IMR-90 (cell line): ENCODE results near the gene RHOF. TPM values are rescaled to one million over a fixed set of nuclear protein-coding genes. Genes with fewer than 3 reads are reported as not detected.

ENCODE experiments used
- ATAC-seq: fragments of 200-7000 bp; cut with Tn5 transposase; 2 replicates; pipeline ENCODE4 v1.9.1; 2020; ENCODE audit warnings: low read depth, mild to moderate bottlenecking, moderate library complexity
- BruUV-seq: library from RNA; stranded (reverse); fragments of 400-500 nt; replicated peaks from 2 replicates; lab custom pipeline; 2021; lab: Mats Ljungman, UMichigan
- CTCF ChIA-PET: fragments of 300-600 bp; formaldehyde crosslinking; extraction: SDS; loops from one replicate; lab custom pipeline; 2021; ENCODE audit warnings: antibody characterized with exemption; lab: Yijun Ruan, JAX
- POLR2A ChIA-PET: fragments of 300-600 bp; sonication (Branson Sonifier 250); formaldehyde crosslinking; loops from one replicate; lab custom pipeline; 2022; ENCODE audit warnings: antibody characterized with exemption; ENCODE audit not compliant: unreplicated experiment; lab: Charles Lee
- DNase-seq: peaks from one replicate; pipeline ENCODE4 v3.0.0; 2013
- H2AFZ ChIP-seq: replicated peaks from 2 replicates; pipeline ENCODE3; 2013; ENCODE audit warnings: low read length, mild to moderate bottlenecking; ENCODE audit not compliant: poor library complexity
- H2AK5ac ChIP-seq: 2 replicates; pipeline ENCODE4 v1.6.1; 2013; ENCODE audit warnings: low read depth, low read length, inconsistent platforms
- H2AK9ac ChIP-seq: replicated peaks from 2 replicates; pipeline ENCODE3; 2013; ENCODE audit warnings: mild to moderate bottlenecking, low read depth, low read length, moderate library complexity; ENCODE audit not compliant: poor library complexity
- H2BK120ac ChIP-seq: 2 replicates; pipeline ENCODE4 v1.6.1; 2013; ENCODE audit warnings: low read depth, low read length, inconsistent platforms
- H2BK15ac ChIP-seq: 3 replicates; pipeline ENCODE4 v1.6.1; 2013; ENCODE audit warnings: low read depth, low read length, inconsistent platforms
- H2BK20ac ChIP-seq: 2 replicates; pipeline ENCODE4 v1.6.1; 2013; ENCODE audit warnings: low read depth, mild to moderate bottlenecking, inconsistent platforms, low read length, moderate library complexity
- H2BK5ac ChIP-seq: 2 replicates; pipeline ENCODE4 v1.6.1; 2013; ENCODE audit warnings: mild to moderate bottlenecking, low read depth, low read length, inconsistent platforms; ENCODE audit not compliant: poor library complexity, severe bottlenecking
- H3K14ac ChIP-seq: replicated peaks from 2 replicates; pipeline ENCODE4 v1.6.1; 2013; ENCODE audit warnings: low read depth, low read length, inconsistent platforms
- H3K18ac ChIP-seq: 2 replicates; pipeline ENCODE4 v1.6.1; 2013; ENCODE audit warnings: low read depth, low read length, control low read depth
- H3K23ac ChIP-seq: 2 replicates; pipeline ENCODE4 v1.6.1; 2013; ENCODE audit warnings: low read depth, low read length, inconsistent platforms
- H3K27ac ChIP-seq: 2 replicates; pipeline ENCODE4 v1.5.1; 2013; ENCODE audit warnings: mild to moderate bottlenecking, control low read depth, low read length; ENCODE audit not compliant: insufficient read depth
- H3K27me3 ChIP-seq: 2 replicates; pipeline ENCODE4 v1.6.1; 2013; ENCODE audit warnings: low read length; ENCODE audit not compliant: control insufficient read depth, insufficient read depth
- H3K36me3 ChIP-seq: 2 replicates; pipeline ENCODE4 v1.6.1; 2013; ENCODE audit warnings: low read length, mixed read lengths; ENCODE audit not compliant: control insufficient read depth, insufficient read depth
- H3K4ac ChIP-seq: 2 replicates; pipeline ENCODE4 v1.6.1; 2013; ENCODE audit warnings: low read depth, low read length, inconsistent platforms
- H3K4me1 ChIP-seq: 2 replicates; pipeline ENCODE4 v1.6.1; 2013; ENCODE audit warnings: low read length, mixed read lengths; ENCODE audit not compliant: control insufficient read depth, insufficient read depth
- H3K4me2 ChIP-seq: 2 replicates; pipeline ENCODE4 v1.6.1; 2013; ENCODE audit warnings: low read depth, mild to moderate bottlenecking, control low read depth, low read length, moderate library complexity
- H3K4me3 ChIP-seq: 2 replicates; pipeline ENCODE4 v1.5.1; 2013; ENCODE audit warnings: low read depth, mild to moderate bottlenecking, control low read depth, low read length, moderate library complexity; ENCODE audit not compliant: insufficient read depth
- H3K56ac ChIP-seq: 2 replicates; pipeline ENCODE4 v1.6.1; 2013; ENCODE audit warnings: low read length, inconsistent platforms; ENCODE audit not compliant: insufficient read depth; ENCODE audit errors: extremely low read depth
- H3K79me1 ChIP-seq, 2 experiments: 2 replicates each; pipeline ENCODE4 v1.6.1; 2013; ENCODE audit warnings: low read length in 2 of 2, inconsistent platforms in 1 of 2, low read depth in 1 of 2
- H3K9ac ChIP-seq: 2 replicates; pipeline ENCODE4 v1.6.1; 2013; ENCODE audit warnings: low read depth, low read length, control low read depth
- H3K9me1 ChIP-seq: 2 replicates; pipeline ENCODE4 v1.6.1; 2013; ENCODE audit warnings: low read length, inconsistent platforms; ENCODE audit not compliant: insufficient read depth
- H3K9me3 ChIP-seq: 2 replicates; pipeline ENCODE4 v1.6.1; 2013; ENCODE audit warnings: low read length; ENCODE audit not compliant: control insufficient read depth, insufficient read depth
- H4K20me1 ChIP-seq: 2 replicates; pipeline ENCODE4 v1.6.1; 2013; ENCODE audit warnings: low read length, inconsistent platforms; ENCODE audit not compliant: insufficient read depth
- H4K5ac ChIP-seq: 2 replicates; pipeline ENCODE4 v1.6.1; 2013; ENCODE audit warnings: mild to moderate bottlenecking, low read depth, low read length, control low read depth
- H4K8ac ChIP-seq, 2 experiments: 2 replicates each; pipeline ENCODE4 v1.6.1; 2013; ENCODE audit warnings: low read depth in 2 of 2, low read length in 2 of 2, control low read depth in 1 of 2, inconsistent platforms in 1 of 2
- H4K91ac ChIP-seq: 2 replicates; pipeline ENCODE4 v1.6.1; 2013; ENCODE audit warnings: low read depth, low read length, inconsistent platforms; ENCODE audit not compliant: insufficient read depth
- CHD1 ChIP-seq: IDR thresholded peaks from 2 replicates; pipeline ENCODE4 v1.6.1; 2012; ENCODE audit warnings: low read depth, low read length, improper control_type of control experiment
- CTCF ChIP-seq: conservative IDR thresholded peaks from 2 replicates; pipeline ENCODE4 v1.5.1; 2012; ENCODE audit warnings: mild to moderate bottlenecking, low read depth, low read length, improper control_type of control experiment
- ELK1 ChIP-seq: fragments of 150-350 bp; IDR thresholded peaks from 2 replicates; pipeline ENCODE4 v1.6.1; 2016; ENCODE audit warnings: low read depth, mild to moderate bottlenecking, low read length, moderate library complexity, borderline replicate concordance
- POLR2A ChIP-seq: IDR thresholded peaks from 2 replicates; pipeline ENCODE4 v1.6.1; 2012; ENCODE audit warnings: mild to moderate bottlenecking, low read depth, low read length
- SMC3 ChIP-seq: fragments of 150-350 bp; IDR thresholded peaks from 2 replicates; pipeline ENCODE4 v1.6.1; 2016; ENCODE audit warnings: low read depth, mild to moderate bottlenecking, antibody characterized with exemption, low read length, moderate library complexity
- WGBS, 2 experiments: methylation state at CpG; one replicate each; pipeline versions ENCODE4 v1.1.5 to v1.1.7; 2013; ENCODE audit warnings: missing lambda C conversion rate in 2 of 2; ENCODE audit not compliant: insufficient read length in 1 of 2; ENCODE audit errors: extremely low coverage in 2 of 2; 5-methylcytosine and 5-hydroxymethylcytosine counted together
- dilution Hi-C: fragments of 300-500 bp; cut with HindIII; formaldehyde crosslinking; loops from one replicate; pipeline ENCODE4 v1.14.3; 2018; ENCODE audit warnings: low sequenced_read_pairs; ENCODE audit not compliant: unreplicated experiment
- in situ Hi-C: fragments of 300-500 bp; cut with MboI; formaldehyde crosslinking; loops from 3 replicates; pipeline ENCODE4 v1.14.3; 2019; ENCODE audit warnings: low sequenced_read_pairs, inconsistent platforms, mixed read lengths
- intact Hi-C: fragments of 100-400 bp; cut with micrococcal nuclease; formaldehyde crosslinking; loops from 2 replicates; pipeline ENCODE4 v1.10.0; 2022
- polyA plus RNA-seq, 3 experiments: library from polyadenylated mRNA; depleted of rRNA; stranded (reverse); fragments of >200 nt; gene quantifications; 2 replicates each; pipeline ENCODE4 v1.2.3, GENCODE V29; 2012; ENCODE audit warnings: low replicate concordance in 1 of 3
- total RNA-seq: library from RNA; depleted of rRNA; stranded (reverse); fragments of >200 nt; gene quantifications from 2 replicates; pipeline ENCODE4 v1.2.3, GENCODE V29; 2012

RHOF gene
- total and polyA plus RNA-seq, 2 of the 4 experiments (the other 2 are of a cell fraction): 3.0 to 5.1 TPM

GRCh38 chr12:121774968-121775474 is 18.5 kb downstream of the RHOF start:
- H4K20me1 ChIP-seq: peaks cover 3% of the 10 kb centered on the region; the same call in 1 of the 2 replicates
- H2BK120ac ChIP-seq: no peak overlapping the region
- no peak overlapping the region for H2BK15ac ChIP-seq
- H3K4me2 ChIP-seq: no peak overlapping the region
- no peak overlapping the region for H3K27ac ChIP-seq
- H3K9me3 ChIP-seq: no peaks in the 10 kb centered on the region
- H3K4me3 ChIP-seq: no peak overlapping the region
- ATAC-seq (no peak), DNase-seq (no peak)
- H3K9ac ChIP-seq: no peak overlapping the region
- no TSS peak for BruUV-seq
- no peaks in the 10 kb centered on the region for H3K27me3 ChIP-seq
- H2BK20ac ChIP-seq: no peak overlapping the region
- H3K4ac ChIP-seq: no peak overlapping the region
- intact Hi-C loops: no loop called here
- in situ Hi-C loops: no loop called here
- H2AK5ac ChIP-seq: no peak overlapping the region
- H4K91ac ChIP-seq: no peak overlapping the region
- H2BK5ac ChIP-seq: no peak overlapping the region
- ChIA-PET CTCF (interaction anchor here (0.6 kb wide), 1 partner anchor 69 kb away, joined by 4 read pairs; no protein-coding TSS in a partner anchor), POLR2A (interaction anchor here (0.6 kb wide), 2 partner anchors 19 to 74 kb away, joined by 3 to 5 read pairs; no protein-coding TSS in a partner anchor)
- H3K9me1 ChIP-seq: no peaks in the 10 kb centered on the region
- H2AFZ ChIP-seq: no peak overlapping the region
- no peak overlapping the region for H3K18ac ChIP-seq
- no peak overlapping the region for H3K14ac ChIP-seq
- H2AK9ac ChIP-seq: no peak overlapping the region
- dilution Hi-C loops: no loop called here
- H3K79me1 ChIP-seq: peaks cover 0 to 8% of the 10 kb centered on the region in 2 experiments; a peak in 1 of 4 replicates
- peaks cover 6% of the 10 kb centered on the region; the same call in 1 of the 2 replicates for H3K36me3 ChIP-seq
- TF ChIP-seq CHD1 (no peak), ELK1 (no peak), POLR2A (no peak), SMC3 (no peak), CTCF (no peak)
- H3K23ac ChIP-seq: no peak overlapping the region
- no peak overlapping the region for H4K8ac ChIP-seq
- 91% methylated on average over 6 of the region's 14 CpGs; no CpG with 5 or more reads in 1 of the 2 experiments for WGBS, 2 experiments
- peaks cover 2% of the 10 kb centered on the region for H3K4me1 ChIP-seq
- H4K5ac ChIP-seq: no peak overlapping the region
- H3K56ac ChIP-seq: no peak overlapping the region
